H9 (cell line): Measurements from ENCODE around the gene DGKB. TPM values are rescaled to one million over a fixed set of nuclear protein-coding genes. Genes with fewer than 3 reads are reported as not detected.
A peak's percentile ranks its signal among the peaks of the same experiment; 100 is the strongest.

Experiments used
- DNase-seq: peaks from one replicate; pipeline ENCODE4 v3.0.0-alpha.2; 2017
- H2AFZ ChIP-seq: one replicate; pipeline ENCODE4 v1.6.1; 2013; ENCODE audit warnings: mild to moderate bottlenecking, low read length, control low read depth, moderate library complexity
- H2AK5ac ChIP-seq: 2 replicates; pipeline ENCODE4 v1.6.1; 2013; ENCODE audit warnings: low read length, control low read depth, mixed read lengths; ENCODE audit not compliant: insufficient read length
- H2BK120ac ChIP-seq: one replicate; pipeline ENCODE4 v1.6.1; 2013; ENCODE audit warnings: low read depth, mild to moderate bottlenecking, low read length, control low read depth, inconsistent platforms; ENCODE audit not compliant: poor library complexity, severe bottlenecking
- H2BK12ac ChIP-seq: 2 replicates; pipeline ENCODE4 v1.6.1; 2013; ENCODE audit warnings: low read length, control low read depth, mixed read lengths, low read depth; ENCODE audit not compliant: insufficient read length
- H2BK15ac ChIP-seq: 2 replicates; pipeline ENCODE4 v1.6.1; 2013; ENCODE audit warnings: low read depth, low read length, control low read depth
- H2BK20ac ChIP-seq: one replicate; pipeline ENCODE4 v1.6.1; 2013; ENCODE audit warnings: low read depth, mild to moderate bottlenecking, low read length, control low read depth, inconsistent platforms; ENCODE audit not compliant: poor library complexity, severe bottlenecking
- H2BK5ac ChIP-seq: 2 replicates; pipeline ENCODE4 v1.6.1; 2013; ENCODE audit warnings: low read length, control low read depth, mixed read lengths; ENCODE audit not compliant: insufficient read length
- H3K14ac ChIP-seq: 2 replicates; pipeline ENCODE4 v1.6.1; 2013; ENCODE audit warnings: low read length, control low read depth; ENCODE audit not compliant: insufficient read depth
- H3K18ac ChIP-seq: 2 replicates; pipeline ENCODE4 v1.6.1; 2013; ENCODE audit warnings: low read depth, mild to moderate bottlenecking, mixed read lengths, low read length, control low read depth; ENCODE audit not compliant: insufficient read length
- H3K23ac ChIP-seq: 2 replicates; pipeline ENCODE4 v1.6.1; 2013; ENCODE audit warnings: low read length, control low read depth, mixed read lengths, low read depth; ENCODE audit not compliant: insufficient read length
- H3K23me2 ChIP-seq: 2 replicates; pipeline ENCODE4 v1.6.1; 2013; ENCODE audit warnings: low read depth, mild to moderate bottlenecking, mixed read lengths, low read length, control low read depth; ENCODE audit not compliant: insufficient read length, poor library complexity, severe bottlenecking
- H3K27ac ChIP-seq: 2 replicates; pipeline ENCODE4 v1.5.1; 2013; ENCODE audit warnings: low read length, control low read depth, mixed read lengths, low read depth; ENCODE audit not compliant: insufficient read length
- H3K27me3 ChIP-seq: 2 replicates; pipeline ENCODE4 v1.6.1; 2013; ENCODE audit warnings: low read length, control low read depth, inconsistent platforms; ENCODE audit not compliant: insufficient read depth
- H3K4ac ChIP-seq: 2 replicates; pipeline ENCODE4 v1.6.1; 2013; ENCODE audit warnings: low read depth, mild to moderate bottlenecking, control low read depth, inconsistent platforms, low read length, moderate library complexity
- H3K4me1 ChIP-seq: 2 replicates; pipeline ENCODE4 v1.6.1; 2013; ENCODE audit warnings: low read length, control low read depth, inconsistent platforms; ENCODE audit not compliant: insufficient read depth
- H3K4me2 ChIP-seq: 2 replicates; pipeline ENCODE4 v1.6.1; 2013; ENCODE audit warnings: low read length, control low read depth, mixed read lengths; ENCODE audit not compliant: insufficient read length, insufficient read depth
- H3K56ac ChIP-seq: 2 replicates; pipeline ENCODE4 v1.6.1; 2013; ENCODE audit warnings: low read depth, mild to moderate bottlenecking, mixed read lengths, low read length, control low read depth; ENCODE audit not compliant: insufficient read length
- H3K79me1 ChIP-seq: 2 replicates; pipeline ENCODE4 v1.6.1; 2013; ENCODE audit warnings: low read depth, mild to moderate bottlenecking, moderate library complexity, low read length, control low read depth, inconsistent platforms; ENCODE audit not compliant: insufficient read depth, poor library complexity, severe bottlenecking
- H3K79me2 ChIP-seq: 2 replicates; pipeline ENCODE4 v1.6.1; 2013; ENCODE audit warnings: low read length, control low read depth, inconsistent platforms; ENCODE audit not compliant: insufficient read depth
- H3K9ac ChIP-seq: 2 replicates; pipeline ENCODE4 v1.6.1; 2013; ENCODE audit warnings: low read length, control low read depth, mixed read lengths; ENCODE audit not compliant: insufficient read length; ENCODE audit errors: extremely low read depth
- H3K9me3 ChIP-seq: one replicate; pipeline ENCODE4 v1.6.1; 2013; ENCODE audit warnings: low read depth, low read length, inconsistent platforms; ENCODE audit not compliant: control insufficient read depth
- H3T11ph ChIP-seq: one replicate; pipeline ENCODE4 v1.6.1; 2013; ENCODE audit warnings: mild to moderate bottlenecking, low read length, control low read depth, inconsistent platforms
- H4K20me1 ChIP-seq: one replicate; pipeline ENCODE4 v1.6.1; 2013; ENCODE audit not compliant: control insufficient read depth, insufficient read length, insufficient read depth
- H4K5ac ChIP-seq: 2 replicates; pipeline ENCODE4 v1.6.1; 2013; ENCODE audit warnings: low read depth, mild to moderate bottlenecking, mixed read lengths, low read length, control low read depth; ENCODE audit not compliant: insufficient read length
- H4K8ac ChIP-seq: replicated peaks from 2 replicates; pipeline ENCODE4 v1.6.1; 2013; ENCODE audit warnings: low read length, control low read depth, mixed read lengths, low read depth; ENCODE audit not compliant: insufficient read length
- H4K91ac ChIP-seq: 2 replicates; pipeline ENCODE4 v1.6.1; 2013; ENCODE audit warnings: low read depth, mild to moderate bottlenecking, moderate library complexity, mixed read lengths, low read length, control low read depth; ENCODE audit not compliant: insufficient read length
- H3K27ac Mint-ChIP-seq, 3 experiments: 2 replicates in 2 of 3; 3 replicates in 1 of 3; pipeline ENCODE4 v1.8.0; 2020 to 2021; ENCODE audit warnings: mixed read lengths in 3 of 3, mild to moderate bottlenecking in 1 of 3, moderate library complexity in 1 of 3
- H3K27me3 Mint-ChIP-seq: 2 replicates; pipeline ENCODE4 v1.8.0; 2021; ENCODE audit warnings: low read depth, mild to moderate bottlenecking, moderate library complexity, mixed read lengths
- H3K36me3 Mint-ChIP-seq, 3 experiments: 2 replicates in 2 of 3; 3 replicates in 1 of 3; pipeline ENCODE4 v1.8.0; 2020 to 2021; ENCODE audit warnings: low read depth in 3 of 3, mixed read lengths in 3 of 3; ENCODE audit not compliant: insufficient read depth in 1 of 3
- H3K4me1 Mint-ChIP-seq, 2 experiments: 2 replicates each; pipeline ENCODE4 v1.8.0; 2020; ENCODE audit warnings: mixed read lengths in 2 of 2
- H3K4me3 Mint-ChIP-seq, 2 experiments: 2 replicates in 1 of 2; 3 replicates in 1 of 2; pipeline ENCODE4 v1.8.0; 2020 to 2021; ENCODE audit warnings: mild to moderate bottlenecking in 2 of 2, mixed read lengths in 2 of 2, moderate library complexity in 1 of 2
- H3K9me3 Mint-ChIP-seq, 2 experiments: 2 replicates in 1 of 2; 3 replicates in 1 of 2; pipeline ENCODE4 v1.8.0; 2020; ENCODE audit warnings: mild to moderate bottlenecking in 2 of 2, mixed read lengths in 2 of 2, moderate library complexity in 1 of 2
- total RNA-seq: library from RNA; stranded (reverse); gene quantifications from 2 replicates; pipeline ENCODE4 v1.2.1, GENCODE V29; 2021
- TF ChIP-seq, protein P1 (sequence below): fragments of 200-600 bp; sonication (generic); conservative IDR thresholded peaks from 3 replicates; pipeline ENCODE4 v1.8.0; 2021; ENCODE audit warnings: antibody characterized with exemption, mild to moderate bottlenecking

DGKB gene
- total RNA-seq, 1 experiment from 2014 or later, result 0.26 TPM

DNA sequence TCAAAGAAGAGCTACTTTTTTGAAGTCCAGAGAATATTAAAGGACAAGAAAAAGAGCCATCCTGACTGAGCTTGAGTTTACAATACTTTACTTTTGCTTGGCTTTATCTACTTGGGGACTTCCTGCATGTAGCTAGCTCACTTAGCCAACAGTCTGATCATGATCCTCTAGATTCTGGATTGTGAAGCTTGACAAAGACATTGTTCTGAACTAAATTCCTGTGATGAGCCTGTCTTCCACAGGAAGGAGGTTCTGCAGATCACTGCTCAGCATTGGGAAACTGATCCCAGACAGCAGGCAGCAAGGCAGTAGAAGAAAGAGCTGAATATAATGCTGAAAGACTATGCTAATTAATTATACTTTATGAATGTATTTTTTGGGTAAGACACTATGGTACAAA lies 296.4 kb downstream of the DGKB start:
- no peak overlapping the region for H2BK5ac ChIP-seq
- H4K20me1 ChIP-seq, result no peaks in the 10 kb centered on the region
- H3K9ac ChIP-seq, result no peak overlapping the region
- no peak overlapping the region for H2BK20ac ChIP-seq
- no peak overlapping the region for H2BK15ac ChIP-seq
- no peaks in the 10 kb centered on the region for H3K4me1 ChIP-seq
- no peak overlapping the region for H3K18ac ChIP-seq
- no peak overlapping the region for H2AFZ ChIP-seq
- TF ChIP-seq, protein P1, sequence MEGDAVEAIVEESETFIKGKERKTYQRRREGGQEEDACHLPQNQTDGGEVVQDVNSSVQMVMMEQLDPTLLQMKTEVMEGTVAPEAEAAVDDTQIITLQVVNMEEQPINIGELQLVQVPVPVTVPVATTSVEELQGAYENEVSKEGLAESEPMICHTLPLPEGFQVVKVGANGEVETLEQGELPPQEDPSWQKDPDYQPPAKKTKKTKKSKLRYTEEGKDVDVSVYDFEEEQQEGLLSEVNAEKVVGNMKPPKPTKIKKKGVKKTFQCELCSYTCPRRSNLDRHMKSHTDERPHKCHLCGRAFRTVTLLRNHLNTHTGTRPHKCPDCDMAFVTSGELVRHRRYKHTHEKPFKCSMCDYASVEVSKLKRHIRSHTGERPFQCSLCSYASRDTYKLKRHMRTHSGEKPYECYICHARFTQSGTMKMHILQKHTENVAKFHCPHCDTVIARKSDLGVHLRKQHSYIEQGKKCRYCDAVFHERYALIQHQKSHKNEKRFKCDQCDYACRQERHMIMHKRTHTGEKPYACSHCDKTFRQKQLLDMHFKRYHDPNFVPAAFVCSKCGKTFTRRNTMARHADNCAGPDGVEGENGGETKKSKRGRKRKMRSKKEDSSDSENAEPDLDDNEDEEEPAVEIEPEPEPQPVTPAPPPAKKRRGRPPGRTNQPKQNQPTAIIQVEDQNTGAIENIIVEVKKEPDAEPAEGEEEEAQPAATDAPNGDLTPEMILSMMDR, result no peak
- Mint-ChIP-seq H3K9me3 (no peaks in the 10 kb centered on the region), H3K4me1 (no peaks in the 10 kb centered on the region; a peak in 1 of 4 replicates), H3K36me3 (no peaks in the 10 kb centered on the region), H3K27ac (peak overlapping the region in 1 of 3 experiments; percentile 16; a peak in 1 of 7 replicates), H3K27me3 (no peaks in the 10 kb centered on the region), H3K4me3 (no peak overlapping the region)
- H3K56ac ChIP-seq, result no peak overlapping the region
- H3T11ph ChIP-seq, result no peak overlapping the region
- no peak overlapping the region for H2BK12ac ChIP-seq
- no peak overlapping the region for H2AK5ac ChIP-seq
- DNase-seq, result no peak
- no peak overlapping the region for H4K8ac ChIP-seq
- no peaks in the 10 kb centered on the region for H3K79me2 ChIP-seq
- H3K4me2 ChIP-seq, result no peak overlapping the region
- no peak overlapping the region for H3K14ac ChIP-seq
- H3K4ac ChIP-seq, result no peak overlapping the region
- H4K91ac ChIP-seq, result no peak overlapping the region
- H3K79me1 ChIP-seq, result no peaks in the 10 kb centered on the region
- H4K5ac ChIP-seq, result no peak overlapping the region
- no peaks in the 10 kb centered on the region for H3K27me3 ChIP-seq
- H3K9me3 ChIP-seq, result no peaks in the 10 kb centered on the region
- H3K23ac ChIP-seq, result no peak overlapping the region
- no peak overlapping the region for H3K27ac ChIP-seq
- no peak overlapping the region for H2BK120ac ChIP-seq
- no peaks in the 10 kb centered on the region for H3K23me2 ChIP-seq
